NCI-H2227 treated with DMSO at 0.1 percent for 48 hours (cell line): ENCODE results near the gene SSBP2.

Experiments
- DNase-seq: peaks from one replicate; lab custom pipeline; 2025; lab: John Stamatoyannopoulos, UW

Gene SSBP2

GRCh38 chr5:81590498-81591384 lies 160.2 kb downstream of the SSBP2 start:
- DNase-seq: no peak

GRCh38 chr5:81579262-81579924 lies 171.5 kb downstream of the SSBP2 start:
- peak; percentile 60 for DNase-seq

GRCh38 chr5:81577091-81577490 lies 173.8 kb downstream of the SSBP2 start:
- DNase-seq: no peak

- no peak for DNase-seq
Observed at GRCh38 chr5:81575924-81576323, 175.0 kb downstream of the SSBP2 start.

GRCh38 chr5:81572201-81572600 lies 178.7 kb downstream of the SSBP2 start:
- DNase-seq: no peak

GRCh38 chr5:81558188-81558587 lies 192.7 kb downstream of the SSBP2 start:
- no peak for DNase-seq

GRCh38 chr5:81556809-81557208 lies 194.1 kb downstream of the SSBP2 start:
- DNase-seq: no peak

GRCh38 chr5:81555865-81556264 lies 195.0 kb downstream of the SSBP2 start:
- DNase-seq: no peak

- DNase-seq: no peak
Observed at GRCh38 chr5:81554647-81555046, 196.2 kb downstream of the SSBP2 start.

- no peak for DNase-seq
Observed at GRCh38 chr5:81553567-81554212, 197.2 kb downstream of the SSBP2 start.

GRCh38 chr5:81552852-81553566 lies 197.9 kb downstream of the SSBP2 start:
- DNase-seq: no peak

GRCh38 chr5:81549123-81549522 lies 201.8 kb downstream of the SSBP2 start:
- no peak for DNase-seq

- no peak for DNase-seq
Observed at GRCh38 chr5:81547001-81547400, 203.9 kb downstream of the SSBP2 start.

- no peak for DNase-seq
Observed at GRCh38 chr5:81545911-81546310, 205.0 kb downstream of the SSBP2 start.

GRCh38 chr5:81544351-81545018 lies 206.4 kb downstream of the SSBP2 start:
- no peak for DNase-seq

GRCh38 chr5:81542242-81542641 lies 208.7 kb downstream of the SSBP2 start:
- DNase-seq: no peak

- DNase-seq: no peak
Observed at GRCh38 chr5:81537905-81538547, 212.9 kb downstream of the SSBP2 start.

GRCh38 chr5:81534441-81534840 lies 216.5 kb downstream of the SSBP2 start:
- no peak for DNase-seq

GRCh38 chr5:81533629-81534405 lies 217.1 kb downstream of the SSBP2 start:
- no peak for DNase-seq

GRCh38 chr5:81530919-81531318 lies 220.0 kb downstream of the SSBP2 start:
- no peak for DNase-seq
